Osteocyte (in vitro differentiated cells): ENCODE measurements around the gene NR5A1. TPM values are rescaled to one million over a fixed set of nuclear protein-coding genes. Genes with fewer than 3 reads are reported as not detected.

Experiments
- DNase-seq: peaks from one replicate; pipeline ENCODE4 v3.0.0; 2021; ENCODE audit warnings: mixed read lengths; ENCODE audit not compliant: unreplicated experiment; ENCODE audit errors: extremely low spot score
- H3K27ac Mint-ChIP-seq: one replicate; pipeline ENCODE4 v1.8.0; 2021; ENCODE audit warnings: mild to moderate bottlenecking, mixed read lengths; ENCODE audit not compliant: unreplicated experiment
- H3K27me3 Mint-ChIP-seq: one replicate; pipeline ENCODE4 v1.8.0; 2021; ENCODE audit warnings: mixed read lengths; ENCODE audit not compliant: unreplicated experiment
- H3K36me3 Mint-ChIP-seq: one replicate; pipeline ENCODE4 v1.8.0; 2021; ENCODE audit warnings: mixed read lengths; ENCODE audit not compliant: unreplicated experiment
- H3K4me1 Mint-ChIP-seq: one replicate; pipeline ENCODE4 v1.8.0; 2021; ENCODE audit warnings: mixed read lengths; ENCODE audit not compliant: unreplicated experiment
- H3K4me3 Mint-ChIP-seq: one replicate; pipeline ENCODE4 v1.8.0; 2021; ENCODE audit warnings: mild to moderate bottlenecking, moderate library complexity, mixed read lengths; ENCODE audit not compliant: unreplicated experiment
- H3K9me3 Mint-ChIP-seq: one replicate; pipeline ENCODE4 v1.8.0; 2021; ENCODE audit warnings: mixed read lengths; ENCODE audit not compliant: unreplicated experiment
- CTCF ChIP-seq: fragments of 200-600 bp; sonication (generic); IDR thresholded peaks from 2 replicates; pipeline ENCODE4 v1.5.0; 2021; ENCODE audit warnings: antibody characterized with exemption, mild to moderate bottlenecking, moderate library complexity
- total RNA-seq: library from RNA; stranded (reverse); gene quantifications from 2 replicates; pipeline ENCODE4 v1.2.1, GENCODE V29; 2021

NR5A1 gene
- total RNA-seq, 1 donor from 2014 or later: not detected

- Mint-ChIP-seq H3K27ac (no peak overlapping the region), H3K27me3 (peaks cover 46% of the 10 kb centered on the region)
These were observed 7.0 kb downstream of the NR5A1 start for GRCh38 chr9:124500028-124500795.

GRCh38 chr9:124499216-124499615, 8.0 kb downstream of the NR5A1 start:
- peaks cover 2% of the 10 kb centered on the region for H3K36me3 Mint-ChIP-seq
- H3K4me1 Mint-ChIP-seq: peaks cover 5% of the 10 kb centered on the region
- H3K4me3 Mint-ChIP-seq: no peak overlapping the region
- H3K27ac Mint-ChIP-seq: no peak overlapping the region
- no peak for DNase-seq
- peaks cover 49% of the 10 kb centered on the region for H3K27me3 Mint-ChIP-seq
- TF ChIP-seq CTCF: no peak
- H3K9me3 Mint-ChIP-seq: no peaks in the 10 kb centered on the region

More at GRCh38 chr9:124500028-124500795, 7.0 kb downstream of the NR5A1 start:
- Mint-ChIP-seq H3K36me3 (peaks cover 2% of the 10 kb centered on the region), H3K9me3 (no peaks in the 10 kb centered on the region), H3K4me1 (peaks cover 5% of the 10 kb centered on the region), H3K4me3 (no peak overlapping the region)
- no peak for DNase-seq
- TF ChIP-seq CTCF: no peak

GRCh38 chr9:124498499-124499146, 8.6 kb downstream of the NR5A1 start:
- no peaks in the 10 kb centered on the region for H3K9me3 Mint-ChIP-seq
- H3K4me3 Mint-ChIP-seq: no peak overlapping the region
- no peak for DNase-seq
- no peak overlapping the region for H3K27ac Mint-ChIP-seq
- peaks cover under 1% of the 10 kb centered on the region for H3K4me1 Mint-ChIP-seq
- peaks cover 48% of the 10 kb centered on the region for H3K27me3 Mint-ChIP-seq
- TF ChIP-seq CTCF: no peak
- H3K36me3 Mint-ChIP-seq: no peaks in the 10 kb centered on the region

GRCh38 chr9:124498040-124498439, 9.2 kb downstream of the NR5A1 start:
- H3K36me3 Mint-ChIP-seq: no peaks in the 10 kb centered on the region
- TF ChIP-seq CTCF: no peak
- no peak overlapping the region for H3K27ac Mint-ChIP-seq
- H3K4me1 Mint-ChIP-seq: no peaks in the 10 kb centered on the region
- DNase-seq: no peak
- peaks cover 46% of the 10 kb centered on the region for H3K27me3 Mint-ChIP-seq
- no peaks in the 10 kb centered on the region for H3K9me3 Mint-ChIP-seq
- no peak overlapping the region for H3K4me3 Mint-ChIP-seq

GRCh38 chr9:124497441-124497840, 9.8 kb downstream of the NR5A1 start:
- Mint-ChIP-seq H3K36me3 (no peaks in the 10 kb centered on the region), H3K27ac (no peak overlapping the region), H3K4me3 (no peak overlapping the region), H3K4me1 (no peaks in the 10 kb centered on the region), H3K9me3 (no peaks in the 10 kb centered on the region), H3K27me3 (peaks cover 44% of the 10 kb centered on the region)
- no peak for TF ChIP-seq CTCF
- DNase-seq: no peak
